Chondrocyte (in vitro differentiated cells): ENCODE results near the gene TCTN2. TPM values are rescaled to one million over a fixed set of nuclear protein-coding genes. Genes with fewer than 3 reads are reported as not detected.

Experiments used
- DNase-seq: peaks from one replicate; pipeline ENCODE4 v3.0.0; 2021; ENCODE audit warnings: mixed read lengths, low spot score
- H3K27ac Mint-ChIP-seq: one replicate; pipeline ENCODE4 v1.8.0; 2021; ENCODE audit warnings: mild to moderate bottlenecking, moderate library complexity, mixed read lengths; ENCODE audit not compliant: unreplicated experiment
- H3K27me3 Mint-ChIP-seq: 2 replicates; pipeline ENCODE4 v1.8.0; 2021; ENCODE audit warnings: low read depth, mixed read lengths
- H3K36me3 Mint-ChIP-seq: 2 replicates; pipeline ENCODE4 v1.8.0; 2021; ENCODE audit warnings: low read depth, mixed read lengths
- H3K4me1 Mint-ChIP-seq: 2 replicates; pipeline ENCODE4 v1.8.0; 2021; ENCODE audit warnings: low read depth, mild to moderate bottlenecking, mixed read lengths
- H3K4me3 Mint-ChIP-seq: one replicate; pipeline ENCODE4 v1.8.0; 2021; ENCODE audit warnings: mild to moderate bottlenecking, moderate library complexity, mixed read lengths; ENCODE audit not compliant: unreplicated experiment
- H3K9me3 Mint-ChIP-seq: 2 replicates; pipeline ENCODE4 v1.8.0; 2021; ENCODE audit warnings: low read depth, mixed read lengths
- CTCF ChIP-seq: fragments of 200-600 bp; sonication (generic); IDR thresholded peaks from 2 replicates; pipeline ENCODE4 v1.5.0; 2021; ENCODE audit warnings: antibody characterized with exemption, mild to moderate bottlenecking, moderate library complexity
- total RNA-seq: library from RNA; stranded (reverse); gene quantifications from 3 replicates; pipeline ENCODE4 v1.2.1, GENCODE V29; 2021

TCTN2 gene
- total RNA-seq, 1 donor from 2014 or later = 8.6 TPM

GRCh38 chr12:123715195-123715594 is 44.3 kb downstream of the TCTN2 start:
- no peaks in the 10 kb centered on the region for H3K27me3 Mint-ChIP-seq
- peaks cover 36% of the 10 kb centered on the region for H3K4me1 Mint-ChIP-seq
- DNase-seq = no peak
- H3K4me3 Mint-ChIP-seq = no peak overlapping the region
- peaks cover 2% of the 10 kb centered on the region for H3K36me3 Mint-ChIP-seq
- peak overlapping the region; percentile 70 for H3K27ac Mint-ChIP-seq
- H3K9me3 Mint-ChIP-seq = no peaks in the 10 kb centered on the region
- no peak for TF ChIP-seq CTCF

GRCh38 chr12:123717350-123717749 is 46.4 kb downstream of the TCTN2 start:
- Mint-ChIP-seq H3K4me1 (peaks cover 28% of the 10 kb centered on the region), H3K4me3 (no peak overlapping the region), H3K27ac (no peak overlapping the region), H3K9me3 (no peaks in the 10 kb centered on the region), H3K36me3 (peaks cover 2% of the 10 kb centered on the region), H3K27me3 (no peaks in the 10 kb centered on the region)
- no peak for TF ChIP-seq CTCF
- DNase-seq = no peak

GRCh38 chr12:123720141-123720814 is 49.4 kb downstream of the TCTN2 start:
- Mint-ChIP-seq H3K4me1 (peaks cover 2% of the 10 kb centered on the region), H3K9me3 (no peaks in the 10 kb centered on the region), H3K27ac (no peak overlapping the region), H3K4me3 (no peak overlapping the region), H3K27me3 (no peaks in the 10 kb centered on the region), H3K36me3 (peaks cover 5% of the 10 kb centered on the region)
- no peak for TF ChIP-seq CTCF
- no peak for DNase-seq

- DNase-seq = no peak
- H3K27ac Mint-ChIP-seq = no peak overlapping the region
- H3K4me1 Mint-ChIP-seq = no peaks in the 10 kb centered on the region
- H3K36me3 Mint-ChIP-seq = peaks cover 10% of the 10 kb centered on the region
- no peak overlapping the region for H3K4me3 Mint-ChIP-seq
- no peaks in the 10 kb centered on the region for H3K27me3 Mint-ChIP-seq
- no peak for TF ChIP-seq CTCF
- no peaks in the 10 kb centered on the region for H3K9me3 Mint-ChIP-seq
Measured at GRCh38 chr12:123721245-123721644, 50.3 kb downstream of the TCTN2 start.

- no peak for TF ChIP-seq CTCF
- no peak overlapping the region for H3K4me3 Mint-ChIP-seq
- H3K9me3 Mint-ChIP-seq = no peaks in the 10 kb centered on the region
- no peak for DNase-seq
- H3K36me3 Mint-ChIP-seq = peaks cover 20% of the 10 kb centered on the region
- H3K27ac Mint-ChIP-seq = no peak overlapping the region
- no peaks in the 10 kb centered on the region for H3K27me3 Mint-ChIP-seq
- H3K4me1 Mint-ChIP-seq = no peaks in the 10 kb centered on the region
Measured at GRCh38 chr12:123723011-123723410, 52.1 kb downstream of the TCTN2 start.
